Activated naive CD8-positive, alpha-beta T cell treated with anti-CD3 and anti-CD28 coated beads for 36 hours (primary cell): ENCODE measurements around the gene GPR31. TPM values are rescaled to one million over a fixed set of nuclear protein-coding genes. Genes with fewer than 3 reads are reported as not detected.

ENCODE experiments used
- DNase-seq: peaks from one replicate; pipeline ENCODE4 v3.0.0; 2021
- H3K27ac Mint-ChIP-seq: one replicate; pipeline ENCODE4 v1.8.0; 2022; ENCODE audit warnings: mild to moderate bottlenecking, moderate library complexity, mixed read lengths
- H3K27me3 Mint-ChIP-seq: one replicate; pipeline ENCODE4 v1.8.0; 2022; ENCODE audit warnings: mild to moderate bottlenecking, mixed read lengths
- H3K36me3 Mint-ChIP-seq: one replicate; pipeline ENCODE4 v1.8.0; 2021; ENCODE audit warnings: mild to moderate bottlenecking, mixed read lengths
- H3K4me1 Mint-ChIP-seq: one replicate; pipeline ENCODE4 v1.8.0; 2021; ENCODE audit warnings: mixed read lengths
- H3K4me3 Mint-ChIP-seq: one replicate; pipeline ENCODE4 v1.8.0; 2022; ENCODE audit warnings: mild to moderate bottlenecking, moderate library complexity, mixed read lengths
- H3K9me3 Mint-ChIP-seq: one replicate; pipeline ENCODE4 v1.8.0; 2022; ENCODE audit warnings: mixed read lengths
- total RNA-seq, 2 experiments: library from RNA; stranded (reverse); gene quantifications; one replicate each; pipeline ENCODE4 v1.2.3, GENCODE V29; 2021

Gene GPR31
- total RNA-seq, 2 experiments from 2014 or later = not detected

GRCh38 chr6:167137081-167137480 lies 20.7 kb downstream of the GPR31 start:
- Mint-ChIP-seq H3K27ac (no peak overlapping the region), H3K9me3 (no peaks in the 10 kb centered on the region), H3K4me1 (no peaks in the 10 kb centered on the region), H3K27me3 (no peaks in the 10 kb centered on the region), H3K36me3 (no peaks in the 10 kb centered on the region), H3K4me3 (no peak overlapping the region)
- DNase-seq = no peak

DNA sequence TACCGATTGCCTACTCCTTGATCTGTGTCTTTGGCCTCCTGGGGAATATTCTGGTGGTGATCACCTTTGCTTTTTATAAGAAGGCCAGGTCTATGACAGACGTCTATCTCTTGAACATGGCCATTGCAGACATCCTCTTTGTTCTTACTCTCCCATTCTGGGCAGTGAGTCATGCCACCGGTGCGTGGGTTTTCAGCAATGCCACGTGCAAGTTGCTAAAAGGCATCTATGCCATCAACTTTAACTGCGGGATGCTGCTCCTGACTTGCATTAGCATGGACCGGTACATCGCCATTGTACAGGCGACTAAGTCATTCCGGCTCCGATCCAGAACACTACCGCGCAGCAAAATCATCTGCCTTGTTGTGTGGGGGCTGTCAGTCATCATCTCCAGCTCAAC lies 21.4 kb downstream of the GPR31 start:
- DNase-seq = no peak
- Mint-ChIP-seq H3K27ac (no peak overlapping the region), H3K9me3 (no peaks in the 10 kb centered on the region), H3K4me3 (no peak overlapping the region), H3K4me1 (no peaks in the 10 kb centered on the region), H3K27me3 (no peaks in the 10 kb centered on the region), H3K36me3 (no peaks in the 10 kb centered on the region)

- Mint-ChIP-seq H3K27me3 (no peaks in the 10 kb centered on the region), H3K4me3 (no peak overlapping the region), H3K9me3 (no peaks in the 10 kb centered on the region), H3K4me1 (peaks cover 5% of the 10 kb centered on the region), H3K27ac (no peak overlapping the region), H3K36me3 (no peaks in the 10 kb centered on the region)
- DNase-seq = no peak
Observed at GRCh38 chr6:167134448-167135328, 23.1 kb downstream of the GPR31 start.

- Mint-ChIP-seq H3K4me3 (no peak overlapping the region), H3K4me1 (peaks cover 5% of the 10 kb centered on the region)
Observed at GRCh38 chr6:167130712-167131684, 26.8 kb downstream of the GPR31 start.

GRCh38 chr6:167130008-167130677 lies 27.6 kb downstream of the GPR31 start:
- no peak overlapping the region for H3K4me3 Mint-ChIP-seq
- no peaks in the 10 kb centered on the region for H3K27me3 Mint-ChIP-seq
- no peaks in the 10 kb centered on the region for H3K36me3 Mint-ChIP-seq
- H3K27ac Mint-ChIP-seq = no peak overlapping the region
- peaks cover 5% of the 10 kb centered on the region for H3K4me1 Mint-ChIP-seq
- DNase-seq = no peak
- no peaks in the 10 kb centered on the region for H3K9me3 Mint-ChIP-seq

More at GRCh38 chr6:167130712-167131684, 26.8 kb downstream of the GPR31 start:
- no peaks in the 10 kb centered on the region for H3K27me3 Mint-ChIP-seq
- H3K27ac Mint-ChIP-seq = no peak overlapping the region
- no peak for DNase-seq
- H3K36me3 Mint-ChIP-seq = no peaks in the 10 kb centered on the region
- H3K9me3 Mint-ChIP-seq = no peaks in the 10 kb centered on the region

DNA sequence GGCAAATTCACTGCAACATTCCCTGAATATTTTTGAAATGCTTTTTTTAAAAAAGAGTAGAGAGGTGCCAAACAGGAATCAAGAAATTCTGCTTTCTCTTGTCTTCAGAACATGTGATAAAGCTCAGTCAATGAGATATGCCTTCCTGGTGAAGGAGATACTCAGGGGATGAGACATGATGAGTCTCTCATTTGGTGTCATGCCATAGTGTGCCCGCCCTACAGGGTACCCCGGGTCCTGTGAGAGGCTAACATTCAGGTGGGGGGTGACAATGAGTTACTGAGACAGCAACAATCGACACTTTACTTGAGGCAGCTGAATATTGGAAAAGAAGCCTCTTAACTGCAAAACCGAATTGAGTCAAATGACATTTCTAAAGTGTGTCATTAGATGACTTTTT lies 28.2 kb downstream of the GPR31 start:
- H3K4me1 Mint-ChIP-seq = peaks cover 5% of the 10 kb centered on the region
- H3K27ac Mint-ChIP-seq = no peak overlapping the region
- no peaks in the 10 kb centered on the region for H3K27me3 Mint-ChIP-seq
- no peaks in the 10 kb centered on the region for H3K9me3 Mint-ChIP-seq
- no peak for DNase-seq
- H3K36me3 Mint-ChIP-seq = no peaks in the 10 kb centered on the region
- no peak overlapping the region for H3K4me3 Mint-ChIP-seq

DNA sequence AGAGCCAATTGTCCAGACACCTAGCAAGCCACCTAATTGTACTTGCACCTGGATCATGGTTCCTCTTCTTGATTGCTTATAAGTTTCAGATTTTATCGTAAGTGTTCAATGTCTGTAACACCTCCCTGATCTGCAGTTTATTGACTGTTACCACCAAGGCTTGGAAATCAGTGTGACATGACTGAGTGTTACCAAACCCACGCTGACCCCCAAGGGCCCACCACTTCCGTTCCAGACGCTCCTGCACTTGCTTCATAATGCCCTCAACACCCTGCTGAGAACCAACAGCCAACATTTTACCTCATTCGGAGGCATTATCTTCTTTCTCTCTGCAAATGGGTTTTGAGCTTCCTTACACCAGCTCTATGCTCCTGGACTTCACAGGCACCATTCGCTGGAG lies 28.6 kb downstream of the GPR31 start:
- Mint-ChIP-seq H3K9me3 (no peaks in the 10 kb centered on the region), H3K27me3 (no peaks in the 10 kb centered on the region), H3K4me1 (peaks cover 5% of the 10 kb centered on the region), H3K4me3 (no peak overlapping the region), H3K36me3 (no peaks in the 10 kb centered on the region), H3K27ac (no peak overlapping the region)
- DNase-seq = no peak

DNA sequence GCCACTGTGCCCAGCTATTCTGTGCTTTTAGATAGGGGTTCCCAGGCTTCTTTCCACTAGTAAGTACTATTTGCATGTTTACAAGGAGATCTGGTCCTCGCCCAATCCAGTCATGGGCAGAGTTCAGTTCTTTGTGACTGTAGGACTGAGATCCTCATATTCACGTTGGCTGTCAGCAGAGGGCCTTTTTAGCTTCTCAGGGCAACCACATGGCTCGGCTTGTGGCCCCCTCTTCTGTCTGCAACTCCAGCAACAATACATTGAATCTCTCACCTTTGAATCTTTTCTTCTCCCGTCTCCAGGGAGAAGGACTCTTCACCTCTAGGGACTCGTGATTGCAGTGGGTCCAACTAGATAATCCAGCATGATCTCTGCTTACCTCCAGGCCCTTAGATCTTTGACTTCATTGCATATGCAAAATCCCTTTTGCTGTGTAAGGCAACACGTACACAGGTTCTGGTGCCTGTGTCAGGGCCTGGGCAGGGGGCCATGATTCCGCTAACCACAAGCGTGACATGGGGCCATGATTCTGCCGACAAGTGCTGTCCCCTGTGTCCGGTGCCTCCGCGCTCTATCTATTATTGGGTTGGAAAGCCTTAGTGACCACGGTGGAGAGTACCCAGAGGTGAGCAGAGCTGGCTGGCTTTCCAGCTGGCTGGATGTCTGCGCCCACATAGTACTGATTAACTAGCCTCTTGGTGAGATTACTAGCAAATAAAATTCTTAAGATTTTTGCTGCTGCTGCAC lies 29.8 kb downstream of the GPR31 start:
- Mint-ChIP-seq H3K27me3 (no peaks in the 10 kb centered on the region), H3K4me3 (no peak overlapping the region), H3K4me1 (peaks cover 5% of the 10 kb centered on the region), H3K9me3 (no peaks in the 10 kb centered on the region), H3K36me3 (no peaks in the 10 kb centered on the region), H3K27ac (no peak overlapping the region)
- no peak for DNase-seq

GRCh38 chr6:167125855-167126349 lies 31.9 kb downstream of the GPR31 start:
- Mint-ChIP-seq H3K27me3 (no peaks in the 10 kb centered on the region), H3K4me1 (peaks cover 9% of the 10 kb centered on the region), H3K4me3 (no peak overlapping the region)

DNA sequence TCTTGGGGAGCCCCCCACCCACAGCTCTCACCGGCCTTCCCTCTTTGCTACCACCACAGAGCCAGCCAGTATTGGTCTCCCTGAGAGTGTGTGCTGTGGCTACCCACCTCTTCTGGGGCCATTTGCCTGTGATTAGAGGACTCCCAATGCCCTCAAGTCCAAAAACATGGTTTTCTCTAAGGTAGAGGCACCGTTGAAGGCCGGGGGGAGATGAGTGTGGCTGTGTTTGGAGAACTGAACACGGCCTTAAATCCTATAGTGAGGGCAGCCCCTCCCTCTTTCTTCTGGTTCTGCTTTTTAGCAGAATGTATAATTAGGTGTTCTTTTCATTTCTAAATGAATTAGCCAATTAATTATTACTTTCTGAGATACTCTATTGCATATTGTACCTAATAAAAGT lies 32.4 kb downstream of the GPR31 start:
- no peaks in the 10 kb centered on the region for H3K36me3 Mint-ChIP-seq
- DNase-seq = no peak
- H3K4me1 Mint-ChIP-seq = peaks cover 12% of the 10 kb centered on the region
- no peak overlapping the region for H3K4me3 Mint-ChIP-seq
- no peak overlapping the region for H3K27ac Mint-ChIP-seq
- no peaks in the 10 kb centered on the region for H3K27me3 Mint-ChIP-seq
- H3K9me3 Mint-ChIP-seq = no peaks in the 10 kb centered on the region

More at GRCh38 chr6:167125855-167126349, 31.9 kb downstream of the GPR31 start:
- no peak overlapping the region for H3K27ac Mint-ChIP-seq
- no peak for DNase-seq
- no peaks in the 10 kb centered on the region for H3K9me3 Mint-ChIP-seq
- H3K36me3 Mint-ChIP-seq = no peaks in the 10 kb centered on the region

DNA sequence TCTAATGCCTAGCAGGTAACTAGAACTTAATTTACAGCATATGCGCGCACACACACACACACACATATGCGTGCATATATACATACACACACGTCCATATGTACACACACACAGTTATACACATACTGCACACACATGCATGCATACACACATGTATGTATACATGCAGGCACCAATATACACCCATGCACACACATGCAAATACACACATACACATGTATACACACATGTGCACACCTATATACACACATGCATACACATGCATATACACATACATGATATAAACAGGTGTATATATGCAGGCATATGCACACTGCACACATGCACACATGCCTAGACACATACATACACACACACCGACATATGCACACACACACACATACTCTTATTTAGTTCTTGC lies 33.0 kb downstream of the GPR31 start:
- H3K4me1 Mint-ChIP-seq = peaks cover 10% of the 10 kb centered on the region
- no peaks in the 10 kb centered on the region for H3K27me3 Mint-ChIP-seq
- H3K27ac Mint-ChIP-seq = no peak overlapping the region
- DNase-seq = no peak
- H3K36me3 Mint-ChIP-seq = no peaks in the 10 kb centered on the region
- H3K4me3 Mint-ChIP-seq = no peak overlapping the region
- H3K9me3 Mint-ChIP-seq = no peaks in the 10 kb centered on the region

DNA sequence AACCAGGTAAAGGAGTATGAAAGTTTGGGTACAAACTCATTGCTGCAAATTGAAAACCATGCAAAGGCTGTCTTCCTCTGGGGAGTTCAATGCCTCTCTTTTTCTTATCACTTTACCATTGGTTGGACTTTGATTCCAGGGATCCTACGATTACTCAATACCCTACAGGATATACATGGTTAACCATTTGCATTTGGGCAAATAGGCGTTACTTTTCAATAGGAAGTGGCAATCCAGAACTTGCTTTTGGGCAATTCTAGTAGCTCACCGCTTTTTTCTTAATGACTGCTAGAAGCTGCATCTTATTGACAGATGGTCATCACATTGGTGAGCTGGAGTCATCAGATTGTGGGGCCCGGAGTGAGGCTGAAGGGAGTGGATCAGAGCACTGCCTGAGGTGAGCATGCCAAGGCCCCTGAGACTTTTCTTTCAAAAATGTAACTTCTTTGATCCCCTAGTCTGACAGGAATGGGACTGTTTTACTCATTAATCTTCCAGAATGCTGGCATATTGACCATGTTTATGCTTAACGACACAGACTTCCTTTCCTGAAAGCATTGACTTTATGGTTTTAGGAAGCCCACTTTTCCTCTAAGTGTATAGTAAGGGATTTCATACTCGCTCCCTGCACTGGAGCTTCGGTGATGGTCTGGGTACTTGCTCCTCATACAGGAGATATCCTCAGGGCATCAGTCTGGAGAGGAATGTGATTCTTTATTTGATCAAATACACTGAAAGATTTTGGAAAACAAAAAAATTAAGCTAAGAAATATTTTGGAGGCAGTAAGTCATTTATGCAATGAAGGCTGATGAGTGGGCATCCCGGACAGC lies 34.7 kb downstream of the GPR31 start, which contains the start of gene CCR6:
CCR6 (plus strand) TSS at position 270 of the 831 bp plus-strand sequence. CDS start 13,039 bp downstream, outside the sequence.
- Mint-ChIP-seq H3K4me1 (peaks cover 18% of the 10 kb centered on the region), H3K27ac (peak within 1 kb of the TSS; percentile 64), H3K27me3 (no peaks in the 10 kb centered on the region), H3K36me3 (no peaks in the 10 kb centered on the region), H3K9me3 (no peaks in the 10 kb centered on the region), H3K4me3 (no peak within 1 kb of the TSS)
- DNase-seq = no peak

DNA sequence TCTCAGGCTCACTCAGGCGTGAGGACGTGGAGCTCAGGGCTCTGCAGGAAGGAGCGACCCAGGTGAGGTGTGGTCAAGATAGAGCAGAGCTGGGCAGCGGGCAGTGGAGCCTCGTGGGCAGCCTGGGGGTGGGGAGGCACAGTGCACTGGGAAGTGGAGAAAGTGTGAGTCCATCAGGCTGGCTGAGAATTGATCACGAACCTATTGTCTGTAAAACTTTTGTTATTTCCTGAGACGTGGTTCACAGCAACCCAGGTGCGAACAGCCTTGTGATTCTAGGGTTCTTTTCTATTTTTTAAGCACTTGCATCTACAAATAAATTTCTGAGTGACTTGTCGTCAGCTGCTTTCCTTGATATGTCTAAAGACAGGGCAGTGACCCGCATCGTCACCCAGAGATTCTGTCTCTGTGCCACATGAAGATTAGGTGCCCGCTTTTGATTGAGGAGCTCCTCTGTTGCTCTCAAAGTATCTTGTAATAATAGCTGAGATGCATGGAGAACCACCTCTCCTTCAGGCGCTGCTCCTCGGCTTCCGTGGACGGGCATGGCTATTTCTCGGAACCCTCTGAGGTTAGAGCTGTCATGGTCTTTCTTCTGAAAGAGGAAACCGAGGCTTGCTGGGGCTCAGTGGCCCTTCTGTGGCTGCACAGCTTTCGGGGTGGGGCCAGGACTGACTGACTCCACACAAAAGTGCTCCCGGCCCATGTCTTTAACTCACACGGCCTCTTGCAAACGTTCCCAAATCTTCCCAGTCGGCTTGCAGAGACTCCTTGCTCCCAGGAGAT lies 35.5 kb downstream of the GPR31 start:
- no peaks in the 10 kb centered on the region for H3K27me3 Mint-ChIP-seq
- no peaks in the 10 kb centered on the region for H3K36me3 Mint-ChIP-seq
- no peaks in the 10 kb centered on the region for H3K9me3 Mint-ChIP-seq
- peaks cover 18% of the 10 kb centered on the region for H3K4me1 Mint-ChIP-seq
- H3K27ac Mint-ChIP-seq = peak overlapping the region; percentile 64
- no peak for DNase-seq
- H3K4me3 Mint-ChIP-seq = no peak overlapping the region
